ENCODE results near the gene DIP2B. TPM values are rescaled to one million over a fixed set of nuclear protein-coding genes. Genes with fewer than 3 reads are reported as not detected.

Gene DIP2B
- total and polyA plus RNA-seq, 2 of the 13 experiments (the other 11 are each of a cell fraction or from before 2014, with no cell fraction given), result 32.1 to 35.8 TPM

- Histone ChIP-seq H3K27me3 (ENCODE audit: control insufficient read depth in 1 of 2, insufficient read depth in 2 of 2, low read length in 2 of 2) (no peaks in the 10 kb centered on the region), H3K27ac (ENCODE audit: extremely low read length, insufficient read depth, low read length) (no peak overlapping the region), H3K9me3 (ENCODE audit: low read length) (no peaks in the 10 kb centered on the region), H3K4me3 (replicated peaks in 1 of 3; ENCODE audit: insufficient read depth in 1 of 3, low read depth in 2 of 3, low read length in 3 of 3) (no peak overlapping the region), H3K4me2 (ENCODE audit: low read depth, low read length) (no peak overlapping the region), H3K79me2 (ENCODE audit: insufficient read depth, low read length) (peaks cover 83% of the 10 kb centered on the region), H4K20me1 (ENCODE audit: insufficient read depth, low read length) (no peaks in the 10 kb centered on the region), H3K36me3 (replicated peaks in 1 of 2; ENCODE audit: control insufficient read depth in 1 of 2, insufficient read depth in 2 of 2, low read length in 2 of 2) (peaks cover 0 to 2% of the 10 kb centered on the region in 2 experiments; a peak in 1 of 5 replicates), H3K4me1 (ENCODE audit: insufficient read depth, low read length) (peaks cover 88% of the 10 kb centered on the region), H3K9ac (ENCODE audit: insufficient read depth, low read depth, low read length) (no peak overlapping the region), H2AFZ (ENCODE audit: low read length) (no peak overlapping the region)
- intact Hi-C loops (cut with micrococcal nuclease; ENCODE audit: unreplicated experiment) (no loop called here), in situ Hi-C loops (cut with HindIII; ENCODE audit: extremely low pct_ligation_motif_present, low pct_unique_long_range_greater_than_20kb) (no loop called here)
- ATAC-seq, result no peak
- CTCF ChIA-PET (ENCODE audit: low intra/inter-chr PET ratio, low total read pairs), result no interaction called here
- WGBS (ENCODE audit: low lambda C conversion rate), result 96% methylated on average over 2 of the region's 2 CpGs
- BruUV-seq (replicated peaks), result no TSS peak
- POLR2A ChIA-PET, result interaction anchor here (0.7 kb wide), 1 partner anchor 26 kb away, joined by 3 read pairs; no protein-coding TSS in a partner anchor
- no peak for DNase-seq (ENCODE audit: low spot score)
- no peak for FAIRE-seq
- no peak for TF ChIP-seq SALL1 (CRISPR knock-in tag; IDR thresholded peaks at IDR 0.05)
- TF ChIP-seq NCOA5 (CRISPR knock-in tag; IDR thresholded peaks at IDR 0.05), result no peak
- TF ChIP-seq ZNF839 (CRISPR knock-in tag; IDR thresholded peaks at IDR 0.05; ENCODE audit: borderline replicate concordance), result no peak
- TF ChIP-seq AGO1 (IDR thresholded peaks at IDR 0.05; ENCODE audit: low read depth, low read length, poor library complexity, severe bottlenecking), result no peak
- TF ChIP-seq, protein P1, sequence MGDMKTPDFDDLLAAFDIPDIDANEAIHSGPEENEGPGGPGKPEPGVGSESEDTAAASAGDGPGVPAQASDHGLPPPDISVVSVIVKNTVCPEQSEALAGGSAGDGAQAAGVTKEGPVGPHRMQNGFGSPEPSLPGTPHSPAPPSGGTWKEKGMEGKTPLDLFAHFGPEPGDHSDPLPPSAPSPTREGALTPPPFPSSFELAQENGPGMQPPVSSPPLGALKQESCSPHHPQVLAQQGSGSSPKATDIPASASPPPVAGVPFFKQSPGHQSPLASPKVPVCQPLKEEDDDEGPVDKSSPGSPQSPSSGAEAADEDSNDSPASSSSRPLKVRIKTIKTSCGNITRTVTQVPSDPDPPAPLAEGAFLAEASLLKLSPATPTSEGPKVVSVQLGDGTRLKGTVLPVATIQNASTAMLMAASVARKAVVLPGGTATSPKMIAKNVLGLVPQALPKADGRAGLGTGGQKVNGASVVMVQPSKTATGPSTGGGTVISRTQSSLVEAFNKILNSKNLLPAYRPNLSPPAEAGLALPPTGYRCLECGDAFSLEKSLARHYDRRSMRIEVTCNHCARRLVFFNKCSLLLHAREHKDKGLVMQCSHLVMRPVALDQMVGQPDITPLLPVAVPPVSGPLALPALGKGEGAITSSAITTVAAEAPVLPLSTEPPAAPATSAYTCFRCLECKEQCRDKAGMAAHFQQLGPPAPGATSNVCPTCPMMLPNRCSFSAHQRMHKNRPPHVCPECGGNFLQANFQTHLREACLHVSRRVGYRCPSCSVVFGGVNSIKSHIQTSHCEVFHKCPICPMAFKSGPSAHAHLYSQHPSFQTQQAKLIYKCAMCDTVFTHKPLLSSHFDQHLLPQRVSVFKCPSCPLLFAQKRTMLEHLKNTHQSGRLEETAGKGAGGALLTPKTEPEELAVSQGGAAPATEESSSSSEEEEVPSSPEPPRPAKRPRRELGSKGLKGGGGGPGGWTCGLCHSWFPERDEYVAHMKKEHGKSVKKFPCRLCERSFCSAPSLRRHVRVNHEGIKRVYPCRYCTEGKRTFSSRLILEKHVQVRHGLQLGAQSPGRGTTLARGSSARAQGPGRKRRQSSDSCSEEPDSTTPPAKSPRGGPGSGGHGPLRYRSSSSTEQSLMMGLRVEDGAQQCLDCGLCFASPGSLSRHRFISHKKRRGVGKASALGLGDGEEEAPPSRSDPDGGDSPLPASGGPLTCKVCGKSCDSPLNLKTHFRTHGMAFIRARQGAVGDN (CRISPR knock-in tag; IDR thresholded peaks at IDR 0.05), result no peak
- no peak for TF ChIP-seq ZNF34 (CRISPR knock-in tag; IDR thresholded peaks at IDR 0.05; ENCODE audit: borderline replicate concordance)
- TF ChIP-seq, protein P2, sequence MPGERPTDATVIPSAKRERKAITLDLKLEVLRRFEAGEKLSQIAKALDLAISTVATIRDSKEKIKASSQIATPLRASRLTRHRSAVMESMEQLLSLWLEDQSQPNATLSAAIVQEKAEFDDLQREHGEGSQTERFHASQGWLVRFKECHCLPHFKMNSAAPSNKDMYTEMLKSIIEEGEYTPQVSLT (CRISPR knock-in tag; IDR thresholded peaks at IDR 0.05; ENCODE audit: borderline replicate concordance, low read depth), result no peak
- TF ChIP-seq MTA3 (CRISPR knock-in tag; IDR thresholded peaks at IDR 0.05), result no peak
- TF ChIP-seq RAD51 (IDR thresholded peaks at IDR 0.05; ENCODE audit: borderline replicate concordance), result no peak
- TF ChIP-seq, protein P3, sequence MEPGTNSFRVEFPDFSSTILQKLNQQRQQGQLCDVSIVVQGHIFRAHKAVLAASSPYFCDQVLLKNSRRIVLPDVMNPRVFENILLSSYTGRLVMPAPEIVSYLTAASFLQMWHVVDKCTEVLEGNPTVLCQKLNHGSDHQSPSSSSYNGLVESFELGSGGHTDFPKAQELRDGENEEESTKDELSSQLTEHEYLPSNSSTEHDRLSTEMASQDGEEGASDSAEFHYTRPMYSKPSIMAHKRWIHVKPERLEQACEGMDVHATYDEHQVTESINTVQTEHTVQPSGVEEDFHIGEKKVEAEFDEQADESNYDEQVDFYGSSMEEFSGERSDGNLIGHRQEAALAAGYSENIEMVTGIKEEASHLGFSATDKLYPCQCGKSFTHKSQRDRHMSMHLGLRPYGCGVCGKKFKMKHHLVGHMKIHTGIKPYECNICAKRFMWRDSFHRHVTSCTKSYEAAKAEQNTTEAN (CRISPR knock-in tag; conservative IDR thresholded peaks at IDR 0.05), result no peak
- no peak for TF ChIP-seq RERE (CRISPR knock-in tag; IDR thresholded peaks at IDR 0.05; ENCODE audit: low read depth)
- no peak for TF ChIP-seq NKX3-1 (CRISPR knock-in tag; IDR thresholded peaks at IDR 0.05)
- no peak for TF ChIP-seq RFXAP (CRISPR knock-in tag; IDR thresholded peaks at IDR 0.05; ENCODE audit: borderline replicate concordance)
- no peak for TF ChIP-seq SIX4 (CRISPR knock-in tag; IDR thresholded peaks at IDR 0.05)
Observed at GRCh38 chr12:50551866-50552265, 47.1 kb downstream of the DIP2B start.
